SW 1271 (cell line): ENCODE measurements around the gene C1QTNF4.

Experiments
- DNase-seq, 2 experiments: peaks; one replicate each; lab custom pipeline; 2025; lab: John Stamatoyannopoulos, UW

The C1QTNF4 gene

DNA sequence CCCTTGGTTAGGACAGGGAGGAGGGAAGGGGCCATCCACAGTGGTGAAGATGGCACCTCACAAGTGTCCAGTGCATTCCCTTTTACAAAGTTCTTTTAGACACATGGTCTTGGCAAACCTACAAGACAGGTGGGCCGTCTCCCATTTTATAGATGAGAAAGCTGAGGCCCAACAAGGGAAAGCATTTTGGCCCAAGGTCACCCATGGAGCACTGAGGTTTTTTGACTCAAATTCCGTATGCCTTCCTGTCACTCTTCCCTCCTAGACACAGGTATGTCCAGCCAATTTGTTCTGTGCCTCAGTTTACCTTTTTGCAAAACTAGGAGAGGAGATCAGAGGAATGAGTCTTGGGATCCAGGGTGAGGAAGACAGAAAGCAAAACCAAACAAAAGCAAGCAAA lies 1.2 kb downstream of the C1QTNF4 start:
- no peak for DNase-seq

DNA sequence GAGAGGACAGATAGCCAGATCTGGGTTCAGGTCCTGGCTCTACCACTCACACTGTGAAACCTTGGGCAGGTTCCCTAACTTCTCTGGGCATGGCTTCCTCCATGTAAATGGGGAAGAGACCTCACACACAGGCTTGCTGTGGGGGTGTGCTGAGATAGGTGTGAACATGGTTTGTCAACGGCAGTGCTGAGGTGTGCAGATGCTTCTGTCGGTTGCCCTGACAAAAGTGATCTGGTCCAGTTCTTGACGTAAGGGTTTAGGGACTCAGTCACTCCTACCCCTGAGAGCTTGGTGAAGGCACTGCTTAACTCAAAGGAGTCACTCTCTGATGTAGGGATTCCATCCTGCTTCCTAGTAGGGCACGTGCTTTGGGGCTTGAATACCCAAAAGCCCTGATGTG lies 2.0 kb downstream of the C1QTNF4 start:
- no peak for DNase-seq

- no peak for DNase-seq
Observed at GRCh38 chr11:47591764-47592163, 2.4 kb downstream of the C1QTNF4 start.

- DNase-seq: no peak
Observed at GRCh38 chr11:47589977-47590861, 4.0 kb downstream of the C1QTNF4 start.

GRCh38 chr11:47589584-47589976 lies 4.6 kb downstream of the C1QTNF4 start:
- no peak for DNase-seq

GRCh38 chr11:47589118-47589517 lies 5.1 kb downstream of the C1QTNF4 start:
- DNase-seq: no peak

DNA sequence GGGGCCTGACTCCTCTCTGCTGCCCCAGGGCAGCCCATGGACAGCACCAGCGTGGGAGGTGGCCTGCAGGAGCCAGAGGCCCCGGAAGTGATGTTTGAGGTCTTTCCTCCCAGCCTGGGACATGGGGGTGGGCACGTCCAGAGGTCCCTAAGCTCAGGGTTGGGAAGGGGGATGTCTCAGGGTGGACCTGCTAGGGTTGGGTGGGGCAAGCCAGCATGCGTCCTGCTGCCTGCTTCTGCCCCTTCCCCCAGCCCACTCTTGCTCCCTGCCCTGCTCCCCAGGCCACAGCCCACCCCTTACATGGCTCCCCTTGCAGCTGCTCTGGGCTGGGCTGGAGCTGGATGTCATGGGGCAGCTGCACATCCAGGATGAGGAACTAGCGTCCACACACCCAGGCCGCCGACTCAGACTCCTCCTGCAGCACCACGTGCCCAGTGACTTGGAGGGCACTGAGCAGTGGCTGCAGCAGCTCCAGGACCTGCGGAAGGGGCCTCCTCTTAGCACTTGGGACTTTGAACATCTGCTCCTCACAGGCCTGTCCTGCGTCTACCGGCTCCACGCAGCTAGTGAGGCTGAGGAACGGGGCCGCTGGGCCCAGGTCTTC lies 6.4 kb downstream of the C1QTNF4 start:
- DNase-seq: no peak

- no peak for DNase-seq
Observed at GRCh38 chr11:47587039-47587716, 7.0 kb downstream of the C1QTNF4 start.

- DNase-seq: no peak
Observed at GRCh38 chr11:47586098-47586855, 7.9 kb downstream of the C1QTNF4 start, which contains the start of gene FAM180B. Gene FAM180B, plus strand, starts transcription at chr11:47586678. Its CDS starts 91 bp downstream, at chr11:47586769.

DNA sequence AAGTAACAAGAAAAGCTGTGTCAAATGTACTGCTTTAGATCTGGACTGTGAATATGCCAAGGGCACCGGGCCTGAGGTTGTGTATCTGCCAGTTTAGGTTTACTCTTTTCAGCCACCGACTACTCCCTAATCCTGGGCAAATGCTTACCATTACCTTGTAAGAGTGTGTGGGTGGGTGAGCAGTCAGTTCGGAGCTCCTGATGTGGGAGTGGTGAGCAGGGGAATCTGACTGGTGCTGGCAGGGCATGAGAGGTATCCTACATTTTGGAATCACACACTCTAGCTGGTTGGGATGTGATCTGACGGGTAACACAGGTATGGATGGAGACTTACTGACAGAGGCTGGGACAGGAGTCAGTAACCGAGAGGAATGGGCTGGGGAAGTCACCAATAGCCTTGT lies 10.4 kb downstream of the C1QTNF4 start:
- DNase-seq: no peak

DNA sequence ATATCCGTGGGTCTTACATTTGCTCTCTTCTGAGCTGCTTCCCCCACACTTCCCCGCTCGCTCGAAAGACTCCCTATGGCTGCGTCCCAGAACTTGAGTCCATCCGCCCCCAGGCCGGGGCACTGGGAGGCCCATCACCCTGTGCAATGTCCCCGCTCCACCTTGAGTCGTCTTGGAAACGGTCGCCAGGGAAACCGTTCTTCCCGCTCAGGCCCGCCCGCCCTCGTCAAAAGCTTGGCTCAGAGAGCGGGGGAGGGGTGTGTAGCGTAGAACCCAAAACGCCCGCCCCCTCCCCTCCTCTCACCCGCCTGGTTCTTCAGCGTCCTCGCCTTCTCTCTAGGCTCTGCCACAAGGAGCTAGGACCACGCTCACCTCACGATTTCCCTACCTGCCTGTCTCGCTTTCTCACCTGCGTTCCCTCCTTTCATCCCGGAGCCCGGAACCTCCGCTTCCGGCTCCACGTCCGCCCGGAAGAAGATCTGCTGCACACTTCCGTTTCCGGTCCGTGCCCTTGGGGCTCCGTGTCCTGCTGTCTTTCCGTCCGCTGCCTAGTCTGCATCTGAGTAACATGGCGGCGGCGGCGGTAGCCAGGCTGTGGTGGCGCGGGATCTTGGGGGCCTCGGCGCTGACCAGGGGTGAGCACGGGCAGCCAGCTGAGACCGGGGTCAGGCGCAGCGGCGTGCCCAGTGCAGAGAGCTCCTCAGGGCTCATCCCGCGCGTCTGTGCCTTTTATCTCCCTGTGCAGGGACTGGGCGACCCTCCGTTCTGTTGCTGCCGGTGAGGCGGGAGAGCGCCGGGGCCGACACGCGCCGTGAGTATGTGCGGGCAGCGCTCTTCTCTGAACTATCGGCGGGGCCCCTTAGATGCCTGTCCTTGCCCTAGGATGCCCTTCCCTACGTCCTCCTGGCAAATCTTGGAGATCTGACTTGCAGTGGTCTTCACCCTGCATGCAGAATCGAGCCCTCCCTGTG lies 15.4 kb downstream of the C1QTNF4 start, which contains the start of the genes KBTBD4 and NDUFS3:
KBTBD4 (minus strand) TSS at position 447 of the 971 bp plus-strand sequence; CDS start at position 428, 19 bp downstream.
NDUFS3 (plus strand) TSS at position 551 of the 971 bp plus-strand sequence; CDS start at position 569, 18 bp downstream.
- DNase-seq: peak; percentile 62 to 86

DNA sequence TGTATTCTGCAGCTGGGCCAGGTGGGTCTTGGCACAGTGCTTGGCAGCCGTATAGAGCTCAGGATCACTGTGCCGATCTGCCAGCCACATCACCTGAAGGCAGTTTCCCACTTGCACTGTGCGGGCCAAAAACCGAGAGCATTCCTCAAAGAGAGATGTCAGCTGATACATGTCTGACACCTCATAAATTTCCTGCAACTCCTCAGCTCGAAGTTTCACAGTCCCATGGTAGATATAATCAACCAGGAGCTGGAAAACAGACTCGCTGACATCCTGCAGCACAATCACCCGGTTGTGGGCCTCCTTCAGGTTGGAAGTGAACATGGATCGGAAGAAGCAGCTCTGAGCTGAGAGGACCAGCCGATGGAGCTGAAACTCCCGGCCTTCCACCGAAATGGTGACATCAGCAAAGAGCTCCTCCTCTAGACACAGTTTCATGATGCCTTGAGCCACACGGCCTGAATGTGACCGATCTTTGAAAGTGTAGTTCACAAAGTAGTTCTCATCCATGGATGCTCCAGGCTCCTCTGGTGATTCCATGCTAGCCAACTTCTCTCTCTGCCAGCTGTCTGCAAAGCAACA lies 16.7 kb downstream of the C1QTNF4 start:
- DNase-seq: no peak

DNA sequence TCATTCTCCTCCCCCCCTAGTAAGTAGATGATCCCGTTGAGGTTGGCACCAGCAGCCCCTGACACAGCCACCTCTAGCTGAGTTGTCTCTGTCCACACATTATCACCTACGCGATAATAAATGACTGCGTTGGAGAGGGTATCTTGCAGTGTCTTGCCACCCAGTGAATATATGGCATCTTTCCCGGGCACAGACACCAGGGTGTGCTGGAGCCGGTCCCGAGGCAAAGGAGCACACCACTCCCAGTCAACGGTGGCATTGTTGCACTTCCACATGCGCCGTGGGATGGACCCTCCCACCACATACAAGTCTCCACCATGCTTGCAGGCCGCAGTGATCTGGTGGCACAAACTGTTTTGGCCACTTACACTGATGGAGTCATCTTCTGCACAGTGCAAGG lies 20.9 kb downstream of the C1QTNF4 start:
- DNase-seq: no peak

GRCh38 chr11:47572715-47573255 lies 21.4 kb downstream of the C1QTNF4 start:
- no peak for DNase-seq

DNA sequence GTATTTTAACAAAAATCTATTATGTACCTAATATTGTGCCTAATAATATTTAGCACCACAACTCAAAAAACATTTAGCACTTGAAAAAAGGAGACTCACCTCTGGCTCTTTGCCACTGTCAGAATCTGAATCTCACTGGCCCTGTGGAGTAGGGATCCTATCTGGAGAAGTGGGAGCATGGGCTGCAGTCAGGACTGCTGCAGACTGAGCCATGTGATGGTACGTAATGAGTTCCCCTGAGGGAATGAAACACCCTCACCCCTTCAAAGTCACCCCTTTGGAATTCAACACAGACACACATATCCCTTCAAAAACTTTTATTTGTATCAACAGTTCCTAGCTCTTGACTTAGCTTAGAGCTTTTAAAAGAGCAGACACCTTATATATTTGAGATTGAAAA lies 22.3 kb downstream of the C1QTNF4 start:
- no peak for DNase-seq

GRCh38 chr11:47571357-47571729 lies 22.9 kb downstream of the C1QTNF4 start:
- DNase-seq: no peak

- no peak for DNase-seq
Observed at GRCh38 chr11:47570651-47571356, 23.4 kb downstream of the C1QTNF4 start.

DNA sequence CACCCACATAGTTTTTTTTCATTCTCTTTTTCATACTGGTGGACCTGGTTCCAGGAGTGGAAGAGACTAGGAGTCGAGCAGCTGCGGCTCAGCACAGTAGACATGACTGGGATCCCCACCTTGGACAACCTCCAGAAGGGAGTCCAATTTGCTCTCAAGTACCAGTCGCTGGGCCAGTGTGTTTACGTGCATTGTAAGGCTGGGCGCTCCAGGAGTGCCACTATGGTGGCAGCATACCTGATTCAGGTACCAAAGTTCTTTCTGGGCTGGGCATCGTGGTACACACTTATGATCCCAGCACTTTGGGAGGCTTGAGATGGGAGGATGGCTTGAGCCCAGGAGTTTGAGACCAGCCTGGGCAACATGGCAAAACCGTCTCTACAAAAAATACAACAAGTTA lies 24.6 kb downstream of the C1QTNF4 start:
- no peak for DNase-seq

DNA sequence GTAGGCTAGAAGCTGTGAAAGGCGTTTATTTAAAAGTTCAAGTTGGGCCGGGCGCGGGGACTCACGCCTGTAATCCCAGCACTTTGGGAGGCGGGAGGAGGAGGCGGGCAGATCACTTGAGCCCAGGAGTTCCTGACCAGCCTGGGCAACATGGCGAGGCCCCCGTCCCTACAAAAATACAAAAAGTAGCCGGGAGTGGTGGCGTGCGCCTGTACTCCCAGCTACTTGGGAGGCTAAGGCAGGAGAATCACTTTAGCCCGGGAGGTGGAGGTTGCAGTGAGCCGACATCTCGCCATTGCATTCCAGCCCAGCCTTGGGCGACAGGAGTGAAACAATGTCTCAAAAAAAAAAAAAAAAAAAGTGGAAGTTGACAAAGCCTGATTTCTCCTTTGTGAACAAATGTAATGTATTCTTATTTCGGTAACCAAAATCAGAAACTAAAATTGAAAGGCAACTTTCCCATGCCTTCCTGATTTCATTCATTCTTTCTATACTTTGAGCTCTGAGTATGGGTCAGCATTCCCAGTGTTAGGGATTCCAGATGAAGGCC lies 28.0 kb downstream of the C1QTNF4 start:
- DNase-seq: no peak
